Stimulated activated CD4-positive, alpha-beta T cell treated with anti-CD3 and anti-CD28 coated beads, Interleukin-12 subunit alpha, Interleukin-12 subunit beta, amount 100 ng/mL, for 48 hours (primary cell): ENCODE results near the gene IL10RB.
"Not testable (repeated sequence)": the region's sequence is repeated elsewhere in the genome, so short reads cannot be mapped to it uniquely, and the experiment has no call there.

ENCODE experiments used
- DNase-seq, 3 donors: peaks; one replicate each; pipeline ENCODE4 v3.0.0-alpha.2; 2020; ENCODE audit warnings: low read depth in 2 of 3, low spot score in 1 of 3

IL10RB gene

DNA sequence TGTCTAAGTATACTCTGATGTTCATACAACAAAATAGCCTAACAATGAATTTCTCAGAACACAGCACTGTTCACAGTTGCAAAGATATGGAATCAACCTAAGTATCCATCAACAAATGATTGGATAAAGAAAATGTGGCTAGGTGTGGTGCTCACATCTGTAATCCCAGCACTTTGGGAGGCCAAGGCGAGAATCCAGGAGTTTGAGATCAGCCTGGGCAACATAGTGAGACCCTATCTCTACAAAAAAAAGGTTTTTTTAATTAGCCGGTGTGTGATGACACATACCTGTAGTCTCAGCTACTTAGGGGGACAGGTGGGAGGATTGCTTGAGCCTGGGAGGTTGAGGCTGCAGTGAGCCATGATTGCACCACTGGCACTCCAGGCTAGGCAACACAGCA is 25.8 kb upstream of the IL10RB start:
- DNase-seq: no peak

DNA sequence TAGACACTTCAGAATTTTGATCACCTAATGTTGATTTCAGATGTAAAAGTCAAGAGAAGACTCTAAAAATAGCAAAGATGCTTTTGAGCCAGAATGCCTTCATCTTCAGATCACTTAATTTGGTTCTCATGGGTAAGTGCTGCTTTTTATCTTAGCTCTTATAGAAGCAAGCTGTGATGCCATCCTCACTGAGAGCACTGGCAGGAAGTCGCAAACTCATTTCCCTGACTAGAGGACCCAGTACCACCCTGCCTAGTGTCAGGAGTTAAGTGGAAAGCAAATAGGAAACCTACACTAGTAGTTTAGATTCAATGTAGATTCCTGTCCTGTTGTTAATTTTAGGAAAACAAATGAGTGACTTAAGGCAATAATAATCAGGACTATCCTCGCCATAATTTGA is 24.3 kb upstream of the IL10RB start:
- DNase-seq: no peak

DNA sequence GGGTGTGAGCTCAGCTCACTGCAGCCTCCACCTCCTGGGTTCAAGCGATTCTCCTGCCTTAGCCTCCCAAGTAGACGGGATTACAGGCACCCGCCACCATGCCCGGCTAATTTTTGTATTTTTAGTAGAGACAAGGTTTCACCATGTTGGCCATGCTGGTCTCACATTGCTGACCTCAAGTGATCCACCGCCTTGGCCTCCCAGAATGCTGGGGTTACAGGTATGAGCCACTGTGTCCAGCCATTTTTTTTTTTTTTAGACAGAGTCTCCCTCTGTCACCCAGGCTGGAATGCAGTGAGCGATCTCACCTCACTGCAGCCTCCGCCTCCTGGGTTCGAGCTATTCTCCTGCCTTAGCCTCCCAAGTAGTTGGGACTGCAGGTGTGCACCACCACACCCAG is 23.3 kb upstream of the IL10RB start:
- DNase-seq: not testable (repeated sequence)

DNA sequence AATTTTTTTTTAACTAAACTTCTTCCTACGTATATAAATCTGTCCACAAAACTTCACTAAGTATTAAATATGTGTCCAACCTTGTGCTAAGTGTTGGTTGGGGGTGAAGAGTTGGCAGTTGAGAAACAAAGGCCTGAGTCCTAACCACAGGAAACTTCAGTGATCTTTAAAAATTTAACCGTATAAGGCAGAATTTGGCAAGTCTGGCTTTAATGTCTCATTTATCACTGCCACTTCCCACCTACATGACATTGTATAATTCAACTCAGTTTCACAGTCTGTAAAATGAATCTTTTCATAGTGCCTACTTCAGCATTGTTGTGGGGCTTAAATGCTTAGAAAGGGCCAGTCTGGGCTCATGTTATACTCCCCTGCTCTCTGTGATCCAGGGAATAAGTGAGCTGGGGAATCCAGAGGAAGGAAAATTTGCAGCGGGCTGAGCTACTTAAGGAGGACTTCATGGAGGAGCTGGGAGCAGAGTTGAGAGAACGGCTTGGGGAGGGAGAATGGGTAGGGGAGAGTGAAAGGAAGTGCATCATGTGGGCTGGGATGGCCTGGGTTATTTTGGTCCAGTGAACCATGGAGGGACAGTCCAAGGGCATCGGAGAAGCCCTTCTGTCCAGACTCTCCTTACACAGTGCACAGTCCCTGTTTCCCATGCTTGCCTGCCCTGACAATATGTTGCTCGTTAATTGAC is 21.9 kb upstream of the IL10RB start:
- no peak for DNase-seq

DNA sequence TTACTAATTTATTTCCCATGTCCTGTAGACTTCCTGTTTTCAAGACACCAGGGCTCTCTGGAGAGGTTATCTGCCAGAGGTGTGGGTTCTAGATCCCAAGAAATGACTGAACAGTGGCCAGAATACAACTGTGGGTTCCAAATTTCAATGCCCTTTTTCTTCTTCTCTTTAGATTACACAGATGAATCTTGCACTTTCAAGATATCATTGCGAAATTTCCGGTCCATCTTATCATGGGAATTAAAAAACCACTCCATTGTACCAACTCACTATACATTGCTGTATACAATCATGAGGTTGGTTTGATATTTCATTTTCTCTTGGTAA is 21.4 kb upstream of the IL10RB start:
- DNase-seq: no peak

DNA sequence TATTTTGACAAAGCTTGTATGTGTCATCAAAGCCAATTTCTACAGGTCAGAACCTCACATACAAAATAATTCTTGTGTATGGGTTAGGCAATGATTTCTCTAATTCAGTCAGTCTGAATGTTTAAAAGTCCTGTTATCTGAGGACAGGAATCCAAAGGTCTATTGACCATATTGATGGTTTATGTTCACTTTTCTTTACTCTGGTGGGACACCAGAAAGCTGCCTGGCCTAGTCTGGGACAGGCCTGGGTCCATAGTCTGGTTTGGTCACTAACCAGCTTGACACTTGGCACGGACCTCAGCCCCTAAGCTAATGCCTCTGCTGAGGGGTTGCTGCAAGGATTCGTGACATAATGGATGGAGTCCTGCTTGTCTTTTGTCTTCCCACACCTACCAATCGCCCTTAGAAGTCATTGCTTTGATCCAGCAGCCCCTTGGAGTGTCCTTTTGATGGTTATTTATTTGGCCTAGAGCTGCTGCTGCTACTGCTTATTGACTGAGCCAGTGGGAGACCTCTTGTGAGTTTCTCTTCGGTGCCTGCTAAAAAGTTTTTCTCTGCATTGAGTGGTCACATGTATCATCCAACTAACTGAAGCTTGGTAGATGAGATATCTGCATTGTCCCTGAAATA is 20.8 kb upstream of the IL10RB start:
- DNase-seq: no peak

DNA sequence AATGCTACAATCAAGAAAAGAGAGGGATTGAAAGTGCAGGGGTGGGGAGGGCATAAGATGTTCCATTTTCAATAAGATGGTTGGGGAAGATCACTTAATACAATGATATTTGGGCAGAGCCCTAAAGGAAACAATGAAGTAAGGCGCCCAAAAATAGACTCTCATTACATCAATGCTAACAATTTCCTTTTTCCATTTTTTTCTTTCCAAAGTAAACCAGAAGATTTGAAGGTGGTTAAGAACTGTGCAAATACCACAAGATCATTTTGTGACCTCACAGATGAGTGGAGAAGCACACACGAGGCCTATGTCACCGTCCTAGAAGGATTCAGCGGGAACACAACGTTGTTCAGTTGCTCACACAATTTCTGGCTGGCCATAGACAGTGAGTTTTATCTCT is 19.7 kb upstream of the IL10RB start:
- DNase-seq: no peak

DNA sequence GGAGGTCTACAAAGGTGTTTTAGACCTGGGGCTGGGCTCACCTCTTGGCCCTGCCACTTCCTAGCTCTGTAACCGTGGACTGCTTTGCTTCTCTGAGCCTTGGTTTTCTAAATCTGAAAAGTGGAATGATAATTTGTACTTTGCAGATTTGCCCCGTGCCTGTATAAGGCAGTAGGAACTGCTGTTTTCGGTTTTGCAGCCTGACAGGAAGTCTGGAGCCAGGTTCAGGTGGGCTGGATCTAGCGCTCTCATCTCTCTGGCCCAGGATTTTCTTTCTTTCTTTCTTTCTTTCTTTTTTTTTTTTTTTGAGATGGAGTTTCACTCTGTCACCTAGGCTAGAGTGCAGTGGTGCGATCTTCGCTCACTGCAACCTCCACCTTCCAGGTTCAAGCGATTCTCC is 19.2 kb upstream of the IL10RB start:
- DNase-seq: no peak

DNA sequence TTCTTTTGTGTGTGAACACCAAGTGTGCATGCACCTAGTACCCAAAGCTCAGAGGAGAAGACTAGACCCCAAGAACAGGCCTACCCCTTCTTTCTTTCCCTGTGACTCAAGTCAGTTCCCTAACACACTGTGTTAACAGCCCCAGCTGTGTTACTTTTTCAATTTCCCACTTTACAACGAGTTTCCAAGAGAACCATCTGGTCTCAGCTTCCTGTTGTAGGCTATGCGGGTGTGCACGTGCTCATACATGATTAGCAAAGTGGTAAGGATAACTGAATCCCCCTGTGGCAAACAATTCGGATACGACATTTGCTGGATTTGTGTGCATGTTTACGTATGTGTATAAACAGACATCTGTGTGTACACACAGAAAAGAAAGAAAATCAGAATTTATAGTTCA is 18.6 kb upstream of the IL10RB start:
- DNase-seq: no peak

DNA sequence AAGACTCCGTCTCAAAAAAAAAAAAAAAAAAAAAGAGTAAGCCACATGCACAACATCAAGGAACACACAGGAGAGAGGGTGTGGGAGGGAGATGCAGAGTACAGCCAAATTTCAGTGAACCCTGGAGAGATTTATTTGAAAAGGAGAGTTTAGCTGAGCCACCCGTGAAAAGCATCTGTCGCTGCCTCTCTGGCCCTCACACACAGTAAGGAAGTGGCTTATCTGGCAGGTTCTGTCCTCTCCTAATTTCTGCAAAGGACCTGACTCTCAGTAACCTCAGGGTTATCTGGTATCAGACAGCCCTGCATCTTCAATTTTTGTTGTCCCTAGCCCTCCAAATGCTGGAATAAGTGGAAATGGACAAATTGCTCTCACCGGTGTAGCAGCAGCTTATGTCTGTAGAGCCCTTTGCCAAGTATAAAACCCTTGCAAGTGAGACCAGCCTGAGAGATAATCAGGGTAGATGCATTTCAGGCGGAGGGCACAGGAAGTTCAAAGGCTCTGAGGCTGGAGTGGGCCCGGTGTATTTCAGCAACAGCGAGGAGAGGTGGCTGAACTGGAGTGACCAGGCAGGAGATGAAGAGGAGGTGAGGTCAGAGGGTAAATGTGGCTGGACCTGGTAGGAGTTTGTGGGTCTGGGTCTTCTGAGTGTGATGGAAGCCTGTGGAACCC is 16.7 kb upstream of the IL10RB start:
- DNase-seq: no peak

DNA sequence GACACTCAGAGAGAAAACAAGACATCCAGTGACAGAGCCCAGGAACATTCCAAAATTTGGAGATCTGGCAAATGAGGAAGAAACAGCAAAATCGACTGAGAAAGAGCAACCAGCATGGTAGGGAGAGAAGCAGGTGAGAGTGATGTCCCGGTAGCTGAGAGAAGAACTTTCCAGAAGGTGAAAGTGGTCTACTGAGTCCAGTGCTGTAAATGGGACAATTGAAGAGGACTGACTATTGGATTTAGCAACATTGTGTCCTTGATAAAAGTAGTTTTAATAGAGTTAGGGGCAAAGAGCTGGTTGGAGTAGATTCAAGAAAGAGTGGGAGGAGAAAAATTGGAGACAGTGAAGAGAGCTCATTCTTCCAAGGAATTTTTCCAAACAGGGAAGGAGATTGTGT is 15.0 kb upstream of the IL10RB start:
- DNase-seq: no peak

DNA sequence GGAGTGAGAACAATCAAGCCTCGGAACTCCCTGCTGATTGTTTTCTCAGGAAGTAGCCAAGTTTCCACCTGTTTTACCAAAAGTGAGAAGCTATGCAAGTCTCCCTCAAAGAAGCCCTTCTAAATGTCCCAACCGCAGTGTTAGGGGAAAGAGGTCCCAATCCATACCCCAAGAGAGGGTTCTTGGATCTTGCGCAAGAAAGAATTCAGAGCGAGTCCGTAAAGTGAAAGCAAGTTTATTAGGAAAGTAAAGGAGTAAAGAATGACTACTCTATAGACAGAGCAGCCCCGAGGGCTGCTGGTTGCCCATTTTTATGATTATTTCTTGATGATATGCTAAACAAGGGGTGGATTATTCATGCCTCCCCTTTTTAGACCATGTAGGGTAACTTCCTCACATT is 12.8 kb upstream of the IL10RB start:
- DNase-seq: not testable (repeated sequence)

DNA sequence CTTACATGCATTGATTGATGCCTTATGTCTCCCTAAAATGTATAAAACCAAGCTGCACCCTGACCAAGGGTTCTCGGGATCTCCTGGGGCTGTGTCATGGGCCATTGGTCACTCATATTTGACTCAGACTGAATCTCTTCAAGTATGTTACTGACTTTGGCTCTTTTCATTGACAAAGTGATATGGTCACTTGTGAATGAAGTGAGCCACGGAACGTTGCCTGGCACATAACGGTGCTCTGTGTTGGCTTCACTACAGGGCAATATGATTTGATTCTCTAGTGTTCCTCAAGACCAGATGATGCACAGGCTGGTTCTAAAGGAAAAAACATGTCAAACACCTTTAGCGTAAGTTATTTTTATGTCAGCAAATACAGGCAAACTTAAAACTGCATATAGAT is 11.4 kb upstream of the IL10RB start:
- no peak for DNase-seq

DNA sequence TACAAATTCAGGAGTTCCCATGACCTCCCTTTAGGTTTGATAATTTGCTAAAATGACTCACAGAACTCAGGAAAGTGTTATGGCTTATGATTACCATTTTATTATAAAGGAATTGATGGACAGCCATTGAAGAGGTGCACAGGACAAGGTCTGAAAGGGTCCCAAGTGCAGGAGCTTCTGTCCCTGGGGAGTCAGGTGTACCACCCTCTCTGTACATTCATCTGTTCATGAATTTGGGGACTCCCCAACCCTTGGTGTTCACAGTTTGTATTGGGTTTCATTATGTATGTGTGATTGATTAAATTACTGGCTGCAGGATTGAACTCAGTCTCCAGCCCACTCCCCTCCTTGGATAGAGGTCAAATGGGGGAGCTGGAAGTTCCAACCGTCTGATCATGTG is 10.8 kb upstream of the IL10RB start:
- DNase-seq: no peak

DNA sequence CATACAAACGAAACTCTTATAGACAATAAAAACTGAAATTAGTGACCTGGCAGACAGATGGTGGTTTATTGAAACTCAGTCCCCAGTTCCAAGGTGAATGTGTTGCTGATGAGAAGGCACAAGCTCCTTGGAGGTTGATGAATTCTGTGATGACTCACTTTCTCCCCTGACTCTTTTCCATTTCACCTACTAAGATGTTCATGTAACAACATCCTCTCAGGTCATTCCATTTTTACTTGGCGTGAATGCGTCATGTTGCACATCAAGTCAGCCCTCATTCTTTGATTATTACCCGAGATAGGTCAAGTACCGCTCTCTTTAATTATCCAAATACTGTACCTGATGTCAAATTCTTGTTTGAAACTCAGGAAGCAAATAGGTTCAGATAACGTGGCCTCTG is 10.1 kb upstream of the IL10RB start:
- DNase-seq: no peak

DNA sequence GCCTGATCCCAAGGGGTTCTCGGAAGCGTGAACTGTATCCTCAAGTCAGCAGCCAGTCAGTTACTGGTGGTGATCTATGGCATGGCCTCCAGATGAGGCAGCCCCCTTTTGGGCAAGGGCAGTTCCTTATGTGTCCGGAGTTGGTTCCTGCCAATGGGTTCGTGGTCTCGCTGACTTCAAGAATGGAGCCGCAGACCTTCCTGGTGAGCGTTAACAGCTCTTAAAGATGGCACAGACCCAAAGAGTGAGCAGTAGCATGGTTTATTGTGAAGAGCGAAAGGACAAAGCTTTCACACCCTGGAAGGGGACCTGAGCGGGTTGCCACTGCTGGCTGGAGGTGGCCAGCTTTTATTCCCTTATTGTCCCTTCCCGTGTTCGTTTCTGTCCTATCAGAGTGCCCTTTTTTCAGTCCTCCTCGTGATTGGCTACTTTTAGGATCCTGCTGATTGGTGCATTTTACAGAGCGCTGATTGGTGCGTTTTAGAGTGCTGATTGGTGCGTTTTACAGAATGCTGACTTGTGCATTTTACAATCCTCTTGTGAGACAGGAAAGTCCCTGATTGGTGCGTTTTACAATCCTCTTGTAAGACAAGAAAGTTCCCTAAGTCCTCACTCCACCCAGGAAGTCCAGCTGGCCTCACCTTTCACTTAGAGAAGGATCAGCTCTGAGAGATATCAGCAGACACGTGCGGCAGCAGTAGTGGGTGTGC is 8.9 kb upstream of the IL10RB start:
- no peak for DNase-seq

DNA sequence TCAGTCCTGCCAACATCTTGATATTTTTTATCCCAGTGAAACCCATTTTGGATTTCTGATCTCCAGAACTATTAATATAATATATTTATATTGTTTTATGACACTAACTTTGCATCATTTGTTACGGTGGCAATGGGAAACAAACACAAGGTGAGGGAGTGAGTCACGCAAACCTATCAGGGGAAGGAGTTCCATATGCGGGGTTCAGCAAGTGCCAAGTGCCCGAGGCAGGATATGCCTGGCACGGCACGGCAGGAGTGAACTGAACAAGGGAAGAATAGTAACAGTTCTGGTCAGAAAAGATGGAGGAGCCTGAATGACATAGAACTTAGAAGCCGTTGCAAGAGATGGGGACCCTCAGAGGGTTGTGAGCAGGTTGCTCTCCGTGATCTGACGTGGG is 7.7 kb upstream of the IL10RB start:
- DNase-seq: no peak

DNA sequence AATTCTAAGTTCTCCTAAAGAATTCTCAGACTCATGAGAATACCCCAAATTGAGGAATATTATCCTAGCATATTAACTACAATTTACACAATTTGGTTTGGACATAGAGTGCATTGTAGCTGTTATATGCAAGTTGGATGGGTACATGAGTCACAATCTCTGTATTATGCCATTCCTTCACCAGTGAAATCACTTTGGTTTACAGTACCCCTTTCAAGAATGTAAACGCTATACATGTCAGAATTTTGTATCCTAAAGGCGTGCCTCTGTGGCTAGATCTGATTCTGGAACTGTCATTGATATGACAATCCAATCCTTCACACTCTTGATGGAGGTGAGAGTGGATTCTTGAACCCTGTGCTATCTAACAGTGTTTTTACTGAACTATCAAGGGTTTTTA is 6.7 kb upstream of the IL10RB start:
- no peak for DNase-seq

DNA sequence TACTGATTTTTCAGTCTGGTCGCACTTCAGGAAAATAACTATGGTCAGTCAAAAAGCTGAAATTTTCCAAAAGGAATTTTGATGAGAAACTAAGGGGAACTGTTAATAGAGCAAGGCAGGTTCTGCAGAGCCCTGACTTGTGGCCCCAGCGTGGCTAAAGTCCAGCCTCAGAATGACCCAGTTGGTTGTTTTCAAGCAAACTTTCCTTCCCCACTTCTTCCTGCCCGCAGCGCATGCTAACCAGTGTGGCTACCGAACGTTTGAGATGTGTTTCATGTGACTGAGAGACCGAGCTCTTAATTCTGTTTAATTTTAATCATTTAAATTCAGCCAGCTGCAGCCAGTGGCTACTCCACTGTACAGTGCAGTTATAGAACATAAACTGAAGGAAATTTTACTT is 6.2 kb upstream of the IL10RB start:
- no peak for DNase-seq

DNA sequence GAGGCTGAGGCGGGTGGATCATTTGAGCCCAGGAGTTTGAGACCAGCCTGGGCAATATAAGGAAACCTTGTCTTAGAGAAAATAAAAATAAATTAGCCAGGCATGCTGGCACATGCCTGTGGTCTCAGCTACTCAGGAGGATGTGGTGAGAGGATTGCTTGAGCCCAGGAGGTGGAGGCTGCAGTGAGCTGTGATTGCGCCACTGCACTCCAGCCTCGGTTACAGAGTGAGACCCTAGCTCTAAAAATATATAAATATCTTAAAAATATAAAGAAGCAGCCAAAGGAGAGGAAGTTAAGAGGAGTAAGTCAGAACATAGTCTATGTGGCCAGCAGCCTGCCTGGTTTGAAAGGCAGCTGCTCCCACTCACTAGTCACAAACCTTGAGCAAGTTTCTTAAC is 4.5 kb upstream of the IL10RB start:
- no peak for DNase-seq

DNA sequence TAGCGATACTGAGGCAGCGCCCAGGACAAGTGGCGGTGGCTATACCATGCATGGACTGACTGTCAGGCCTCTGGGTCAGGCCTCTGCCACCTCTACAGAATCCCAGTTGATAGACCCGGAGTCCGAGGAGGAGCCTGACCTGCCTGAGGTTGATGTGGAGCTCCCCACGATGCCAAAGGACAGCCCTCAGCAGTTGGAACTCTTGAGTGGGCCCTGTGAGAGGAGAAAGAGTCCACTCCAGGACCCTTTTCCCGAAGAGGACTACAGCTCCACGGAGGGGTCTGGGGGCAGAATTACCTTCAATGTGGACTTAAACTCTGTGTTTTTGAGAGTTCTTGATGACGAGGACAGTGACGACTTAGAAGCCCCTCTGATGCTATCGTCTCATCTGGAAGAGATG is 3.2 kb upstream of the IL10RB start:
- DNase-seq: no peak

DNA sequence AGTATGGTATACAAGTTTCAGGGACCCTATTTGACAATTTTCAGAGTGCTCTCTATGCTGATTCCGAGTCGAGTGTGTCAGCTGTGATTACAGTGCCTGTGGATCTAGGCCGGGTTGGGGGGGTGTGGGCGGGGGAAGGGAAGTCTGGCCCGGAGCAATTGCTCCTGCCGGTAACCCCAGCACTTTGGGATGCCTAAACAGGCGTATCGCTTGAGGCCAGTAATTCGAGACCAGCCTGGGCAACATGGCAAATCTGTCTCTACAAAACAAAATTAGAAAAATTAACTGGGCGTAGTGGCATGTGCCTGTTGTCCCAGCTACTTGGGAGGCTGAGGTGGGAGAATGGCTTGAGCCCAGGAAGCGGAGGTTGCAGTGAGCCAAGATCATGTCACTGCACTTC is 1.6 kb upstream of the IL10RB start:
- no peak for DNase-seq
